GM12878 (cell line): ENCODE results near the gene RBM4B. TPM values are rescaled to one million over a fixed set of nuclear protein-coding genes. Genes with fewer than 3 reads are reported as not detected.

ENCODE experiments used
- ATAC-seq: fragments of 200-7000 bp; cut with Tn5 transposase; 3 replicates; pipeline ENCODE4 v1.9.1; 2020; ENCODE audit warnings: mild to moderate bottlenecking, moderate library complexity
- BruUV-seq: library from RNA; stranded (reverse); fragments of 400-500 nt; replicated peaks from 2 replicates; lab custom pipeline; 2021; lab: Mats Ljungman, UMichigan
- CTCF ChIA-PET: fragments of 300-600 bp; sonication (Branson Sonifier 250); formaldehyde crosslinking; extraction: SDS; loops from one replicate; lab custom pipeline; 2021; ENCODE audit warnings: inconsistent platforms; lab: Yijun Ruan, JAX
- POLR2A ChIA-PET: fragments of 350-600 bp; formaldehyde crosslinking; extraction: SDS; loops from one replicate; lab custom pipeline; 2021; ENCODE audit warnings: inconsistent platforms; lab: Charles Lee
- RAD21 ChIA-PET: fragments of 300-600 bp; sonication (Branson Sonifier 250); formaldehyde crosslinking; loops from one replicate; lab custom pipeline; 2023; ENCODE audit warnings: antibody characterized with exemption; ENCODE audit not compliant: unreplicated experiment; lab: Charles Lee
- SMC1A ChIA-PET: fragments of 300-600 bp; sonication (Branson Sonifier 250); formaldehyde crosslinking; loops from one replicate; lab custom pipeline; 2023; ENCODE audit not compliant: unreplicated experiment, uncharacterized antibody; lab: Charles Lee
- DNase-seq: peaks from one replicate; pipeline ENCODE4 v3.0.0-alpha.2; 2011; ENCODE audit warnings: low read depth, low spot score
- FAIRE-seq: peaks from 3 replicates; lab custom pipeline; 2011; peaks lifted over from hg19 to GRCh38; lab: Jason Lieb, UNC
- H2AFZ ChIP-seq: 2 replicates; pipeline ENCODE4 v1.6.0; 2011; ENCODE audit warnings: low read depth, low read length, control low read depth; ENCODE audit not compliant: control insufficient read depth
- H3K27ac ChIP-seq: 2 replicates; pipeline ENCODE4 v1.5.1; 2011; ENCODE audit warnings: control low read depth; ENCODE audit not compliant: control insufficient read depth, insufficient read depth
- H3K27me3 ChIP-seq, 2 experiments: replicated peaks in 1 of 2; 2 replicates each; pipeline versions ENCODE4 v1.6.0 to v1.6.1; 2011; ENCODE audit warnings: low read length in 1 of 2; ENCODE audit not compliant: control insufficient read depth in 2 of 2, insufficient read depth in 2 of 2
- H3K36me3 ChIP-seq, 2 experiments: 2 replicates each; pipeline ENCODE4 v1.5.1; 2011; ENCODE audit warnings: low read length in 1 of 2; ENCODE audit not compliant: control insufficient read depth in 2 of 2, insufficient read depth in 2 of 2
- H3K4me1 ChIP-seq: 2 replicates; pipeline ENCODE4 v1.6.1; 2011; ENCODE audit warnings: mild to moderate bottlenecking, low read length, moderate library complexity, mixed read lengths; ENCODE audit not compliant: control insufficient read depth, insufficient read depth
- H3K4me2 ChIP-seq: 2 replicates; pipeline ENCODE4 v1.6.0; 2011; ENCODE audit warnings: control low read depth; ENCODE audit not compliant: control insufficient read depth, insufficient read depth
- H3K4me3 ChIP-seq: fragments of 200-600 bp; sonication (generic); 2 replicates; pipeline ENCODE4 v1.5.1; 2016
- H3K79me2 ChIP-seq: 2 replicates; pipeline ENCODE4 v1.6.0; 2011; ENCODE audit warnings: low read length; ENCODE audit not compliant: control insufficient read depth, insufficient read depth
- H3K9ac ChIP-seq: 2 replicates; pipeline ENCODE4 v1.8.0; 2011; ENCODE audit warnings: low read length, control low read depth, mixed read lengths; ENCODE audit not compliant: control insufficient read depth, insufficient read depth
- H3K9me3 ChIP-seq: replicated peaks from 3 replicates; pipeline ENCODE4 v1.5.1; 2011; ENCODE audit warnings: mild to moderate bottlenecking, low read length; ENCODE audit not compliant: control insufficient read depth, insufficient read depth
- H4K20me1 ChIP-seq: 2 replicates; pipeline ENCODE4 v1.6.0; 2011; ENCODE audit not compliant: control insufficient read depth, insufficient read depth
- ATF7 ChIP-seq: fragments of 450-650 bp; IDR thresholded peaks from 2 replicates; pipeline ENCODE4 v1.6.1; 2016; ENCODE audit warnings: low read depth, mild to moderate bottlenecking
- CHD1 ChIP-seq: IDR thresholded peaks from 2 replicates; pipeline ENCODE4 v1.6.1; 2012; ENCODE audit warnings: low read depth, low read length, improper control_type of control experiment
- CTCF ChIP-seq, 3 experiments: IDR thresholded peaks in 2 of 3; conservative IDR thresholded peaks in 1 of 3; 2 replicates each; pipeline ENCODE4 v1.5.1; 2011; ENCODE audit warnings: low read depth in 3 of 3, low read length in 3 of 3, mild to moderate bottlenecking in 3 of 3, control low read depth in 2 of 3, moderate library complexity in 2 of 3, inconsistent platforms in 1 of 3, mixed read lengths in 1 of 3; ENCODE audit not compliant: control insufficient read depth in 2 of 3, insufficient read depth in 1 of 3; ENCODE audit errors: extremely low read depth in 1 of 3
- KDM1A ChIP-seq: fragments of 200-600 bp; sonication (generic); IDR thresholded peaks from 2 replicates; pipeline ENCODE4 v1.6.1; 2016; ENCODE audit warnings: borderline replicate concordance
- ZBTB40 ChIP-seq: fragments of 450-650 bp; IDR thresholded peaks from 2 replicates; pipeline ENCODE4 v1.6.1; 2016; ENCODE audit warnings: mild to moderate bottlenecking, moderate library complexity, borderline replicate concordance
- WGBS: methylation state at CpG from one replicate; pipeline ENCODE4 v1.1.6; 2016; ENCODE audit warnings: low lambda C conversion rate; ENCODE audit not compliant: insufficient replicate concordance, insufficient coverage; ENCODE audit errors: missing lambda C conversion rate; 5-methylcytosine and 5-hydroxymethylcytosine counted together
- in situ Hi-C: fragments of 300-500 bp; cut with MboI; formaldehyde crosslinking; loops from 9 replicates; pipeline ENCODE4 v1.14.3; 2018; ENCODE audit warnings: mixed read lengths
- intact Hi-C: fragments of 100-400 bp; cut with micrococcal nuclease; formaldehyde crosslinking; loops from one replicate; pipeline ENCODE4 v1.14.2; 2022; ENCODE audit not compliant: unreplicated experiment
- polyA plus RNA-seq, 11 experiments: library from polyadenylated mRNA; depleted of rRNA in 4 of 11; unstranded in 6 of 11; stranded (reverse) in 5 of 11; fragments of >200 nt; fragmentation: Nextera tagmentation in 4 of 11; fragmentation: Illumina TruSeq in 1 of 11; extraction: Ambion mirVana in 4 of 11; extraction: Trizol in 1 of 11; gene quantifications; 1 replicate in 1 of 11; 2 replicates in 10 of 11; pipeline versions ENCODE4 v1.2.1 to v1.2.3, GENCODE V29; 2011 to 2016; ENCODE audit warnings: inconsistent platforms in 2 of 11, missing spikeins in 2 of 11, low read depth in 1 of 11
- total RNA-seq, 4 experiments: library from RNA; depleted of rRNA in 3 of 4; stranded (reverse); fragments of >200 nt in 3 of 4; fragmentation: Illumina TruSeq in 1 of 4; extraction: Trizol in 1 of 4; gene quantifications; 2 replicates each; pipeline versions ENCODE4 v1.2.1 to v1.2.3, GENCODE V29; 2013 to 2021
- TF ChIP-seq, protein P1 (sequence below): fragments of 450-650 bp; IDR thresholded peaks from 2 replicates; pipeline ENCODE4 v1.6.1; 2018; ENCODE audit warnings: borderline replicate concordance, mild to moderate bottlenecking; ENCODE audit not compliant: partially characterized antibody
- TF ChIP-seq, protein P2 (sequence below): fragments of 450-650 bp; IDR thresholded peaks from 2 replicates; pipeline ENCODE4 v1.6.1; 2016; ENCODE audit warnings: mild to moderate bottlenecking
- TF ChIP-seq, protein P3 (sequence below): fragments of 450-650 bp; IDR thresholded peaks from 2 replicates; pipeline ENCODE4 v1.6.1; 2017; ENCODE audit warnings: borderline replicate concordance

The RBM4B gene
- total and polyA plus RNA-seq, 10 of the 15 experiments (the other 5 are each of a cell fraction or from before 2014, with no cell fraction given) = 16.1 to 37.0 (median 21.6) TPM

DNA sequence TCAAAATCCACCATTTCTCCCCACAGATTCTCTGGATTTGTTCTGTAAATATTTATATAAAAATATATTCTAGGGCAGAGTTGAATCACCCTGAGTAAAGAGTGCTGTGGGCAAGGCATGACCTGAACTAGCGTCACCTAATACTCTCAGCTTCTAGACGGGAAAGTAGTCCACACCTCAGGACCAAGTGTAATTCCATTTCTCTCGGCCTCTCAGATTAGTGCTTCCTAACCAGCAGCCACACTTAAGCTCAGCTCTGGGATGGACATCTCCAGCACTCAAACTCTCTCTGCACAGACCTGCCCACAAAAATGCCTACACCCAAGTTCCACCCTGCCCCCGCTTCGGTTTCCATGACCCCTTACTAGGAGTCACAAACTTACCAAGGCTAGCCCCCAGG lies 46.0 kb upstream of the RBM4B start:
- Histone ChIP-seq H3K4me3 (no peak overlapping the region), H4K20me1 (no peaks in the 10 kb centered on the region), H3K27me3 (peaks cover 12 to 14% of the 10 kb centered on the region in 2 experiments), H3K4me1 (no peaks in the 10 kb centered on the region), H3K9me3 (no peaks in the 10 kb centered on the region), H3K4me2 (no peak overlapping the region), H3K36me3 (no peaks in the 10 kb centered on the region), H3K9ac (no peak overlapping the region), H3K79me2 (no peaks in the 10 kb centered on the region), H3K27ac (no peak overlapping the region), H2AFZ (no peak overlapping the region)
- SMC1A ChIA-PET = interaction anchor here (0.6 to 0.7 kb wide), 2 partner anchors 45 to 111 kb away, joined by 3 to 4 read pairs; no protein-coding TSS in a partner anchor
- POLR2A ChIA-PET = no interaction called here
- no TSS peak for BruUV-seq
- CTCF ChIA-PET = interaction anchor here (0.8 kb wide), 1 partner anchor 49 kb away, joined by 3 read pairs; no protein-coding TSS in a partner anchor
- 73% methylated on average over 5 of the region's 5 CpGs for WGBS
- DNase-seq (no peak), FAIRE-seq (no peak), ATAC-seq (no peak)
- RAD21 ChIA-PET = no interaction called here
- intact Hi-C loops = no loop called here
- in situ Hi-C loops = no loop called here
- TF ChIP-seq, protein P1, sequence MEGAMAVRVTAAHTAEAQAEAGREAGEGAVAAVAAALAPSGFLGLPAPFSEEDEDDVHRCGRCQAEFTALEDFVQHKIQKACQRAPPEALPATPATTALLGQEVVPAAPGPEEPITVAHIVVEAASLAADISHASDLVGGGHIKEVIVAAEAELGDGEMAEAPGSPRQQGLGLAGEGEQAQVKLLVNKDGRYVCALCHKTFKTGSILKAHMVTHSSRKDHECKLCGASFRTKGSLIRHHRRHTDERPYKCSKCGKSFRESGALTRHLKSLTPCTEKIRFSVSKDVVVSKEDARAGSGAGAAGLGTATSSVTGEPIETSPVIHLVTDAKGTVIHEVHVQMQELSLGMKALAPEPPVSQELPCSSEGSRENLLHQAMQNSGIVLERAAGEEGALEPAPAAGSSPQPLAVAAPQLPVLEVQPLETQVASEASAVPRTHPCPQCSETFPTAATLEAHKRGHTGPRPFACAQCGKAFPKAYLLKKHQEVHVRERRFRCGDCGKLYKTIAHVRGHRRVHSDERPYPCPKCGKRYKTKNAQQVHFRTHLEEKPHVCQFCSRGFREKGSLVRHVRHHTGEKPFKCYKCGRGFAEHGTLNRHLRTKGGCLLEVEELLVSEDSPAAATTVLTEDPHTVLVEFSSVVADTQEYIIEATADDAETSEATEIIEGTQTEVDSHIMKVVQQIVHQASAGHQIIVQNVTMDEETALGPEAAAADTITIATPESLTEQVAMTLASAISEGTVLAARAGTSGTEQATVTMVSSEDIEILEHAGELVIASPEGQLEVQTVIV = no peak
- no peak for TF ChIP-seq CHD1
- no peak for TF ChIP-seq CTCF (IDR thresholded peaks at IDR 0.05 in 2 of 3, conservative IDR thresholded peaks at IDR 0.05 in 1 of 3; ENCODE audit: control insufficient read depth in 2 of 3, extremely low read depth in 1 of 3, insufficient read depth in 1 of 3, low read depth in 3 of 3, low read length in 3 of 3)
- TF ChIP-seq, protein P2, sequence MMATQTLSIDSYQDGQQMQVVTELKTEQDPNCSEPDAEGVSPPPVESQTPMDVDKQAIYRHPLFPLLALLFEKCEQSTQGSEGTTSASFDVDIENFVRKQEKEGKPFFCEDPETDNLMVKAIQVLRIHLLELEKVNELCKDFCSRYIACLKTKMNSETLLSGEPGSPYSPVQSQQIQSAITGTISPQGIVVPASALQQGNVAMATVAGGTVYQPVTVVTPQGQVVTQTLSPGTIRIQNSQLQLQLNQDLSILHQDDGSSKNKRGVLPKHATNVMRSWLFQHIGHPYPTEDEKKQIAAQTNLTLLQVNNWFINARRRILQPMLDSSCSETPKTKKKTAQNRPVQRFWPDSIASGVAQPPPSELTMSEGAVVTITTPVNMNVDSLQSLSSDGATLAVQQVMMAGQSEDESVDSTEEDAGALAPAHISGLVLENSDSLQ = no peak
- no peak for TF ChIP-seq ATF7
- no peak for TF ChIP-seq ZBTB40
- TF ChIP-seq, protein P3, sequence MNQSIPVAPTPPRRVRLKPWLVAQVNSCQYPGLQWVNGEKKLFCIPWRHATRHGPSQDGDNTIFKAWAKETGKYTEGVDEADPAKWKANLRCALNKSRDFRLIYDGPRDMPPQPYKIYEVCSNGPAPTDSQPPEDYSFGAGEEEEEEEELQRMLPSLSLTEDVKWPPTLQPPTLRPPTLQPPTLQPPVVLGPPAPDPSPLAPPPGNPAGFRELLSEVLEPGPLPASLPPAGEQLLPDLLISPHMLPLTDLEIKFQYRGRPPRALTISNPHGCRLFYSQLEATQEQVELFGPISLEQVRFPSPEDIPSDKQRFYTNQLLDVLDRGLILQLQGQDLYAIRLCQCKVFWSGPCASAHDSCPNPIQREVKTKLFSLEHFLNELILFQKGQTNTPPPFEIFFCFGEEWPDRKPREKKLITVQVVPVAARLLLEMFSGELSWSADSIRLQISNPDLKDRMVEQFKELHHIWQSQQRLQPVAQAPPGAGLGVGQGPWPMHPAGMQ = no peak
- no peak for TF ChIP-seq KDM1A
